ENCODE measurements around the gene PNPLA6. TPM values are rescaled to one million over a fixed set of nuclear protein-coding genes. Genes with fewer than 3 reads are reported as not detected.
A peak's percentile ranks its signal among the peaks of the same experiment; 100 is the strongest.

The PNPLA6 gene
- total and polyA plus RNA-seq, 11 donors = 35.6 to 105 (median 49.9) TPM

DNA sequence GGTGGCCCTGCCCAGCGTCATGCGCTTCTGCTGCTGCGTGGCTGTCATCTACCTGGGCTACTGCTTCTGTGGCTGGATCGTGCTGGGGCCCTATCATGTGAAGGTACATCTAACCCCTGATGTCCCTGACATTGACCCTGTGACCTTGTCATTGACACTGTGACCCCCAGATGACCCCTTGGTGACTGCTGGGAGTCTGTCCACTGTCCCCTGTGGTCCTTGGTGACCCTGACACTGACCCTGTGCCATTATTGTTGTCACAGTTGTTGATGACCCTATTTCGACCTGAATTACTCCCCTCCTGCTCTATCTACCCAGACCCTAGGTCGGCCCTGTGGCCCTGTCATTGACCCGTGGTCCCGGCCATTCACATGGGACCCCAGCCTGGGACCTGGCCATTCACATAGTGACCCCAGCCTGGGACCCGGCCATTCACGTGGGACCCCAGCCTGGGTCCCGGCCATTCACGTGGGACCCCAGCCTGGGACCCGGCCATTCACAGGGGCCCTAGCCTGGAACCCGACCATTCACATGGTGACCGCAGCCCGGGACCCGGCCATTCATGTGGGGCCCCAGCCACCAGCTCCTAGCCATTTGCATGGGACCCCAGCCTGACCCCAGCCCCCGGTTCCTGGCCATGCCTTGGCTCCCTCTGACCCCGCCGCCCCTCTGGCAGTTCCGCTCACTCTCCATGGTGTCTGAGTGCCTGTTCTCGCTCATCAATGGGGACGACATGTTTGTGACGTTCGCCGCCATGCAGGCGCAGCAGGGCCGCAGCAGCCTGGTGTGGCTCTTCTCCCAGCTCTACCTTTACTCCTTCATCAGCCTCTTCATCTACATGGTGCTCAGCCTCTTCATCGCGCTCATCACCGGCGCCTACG is 5.7 kb upstream of the PNPLA6 start:
- intact Hi-C loops (cut with DNase I) = loop anchor here in 8 of 10 donors (5.0 to 10.0 kb wide), 3 partner anchors 43 to 1845 kb away; partner anchors contain the start of genes HSD11B1L (in 1 of the 8), MICOS13 (in 1 of the 8) and PEX11G (in 1 of the 8)
- no peak overlapping the region for H3K27ac ChIP-seq
- H3K4me3 ChIP-seq = no peak overlapping the region
- H3K27me3 ChIP-seq = no peaks in the 10 kb centered on the region
- ATAC-seq (no peak), DNase-seq (no peak)
- H3K4me1 ChIP-seq = peaks cover 0 to 23% (median 4%) of the 10 kb centered on the region in 12 donors
- WGBS, 4 donors = 94 to 97% (median 96%) methylated on average over 29 to 33 of the region's 33 CpGs
- peaks cover 0 to 62% (median 38%) of the 10 kb centered on the region in 9 donors for H3K36me3 ChIP-seq
- TF ChIP-seq, protein P1, sequence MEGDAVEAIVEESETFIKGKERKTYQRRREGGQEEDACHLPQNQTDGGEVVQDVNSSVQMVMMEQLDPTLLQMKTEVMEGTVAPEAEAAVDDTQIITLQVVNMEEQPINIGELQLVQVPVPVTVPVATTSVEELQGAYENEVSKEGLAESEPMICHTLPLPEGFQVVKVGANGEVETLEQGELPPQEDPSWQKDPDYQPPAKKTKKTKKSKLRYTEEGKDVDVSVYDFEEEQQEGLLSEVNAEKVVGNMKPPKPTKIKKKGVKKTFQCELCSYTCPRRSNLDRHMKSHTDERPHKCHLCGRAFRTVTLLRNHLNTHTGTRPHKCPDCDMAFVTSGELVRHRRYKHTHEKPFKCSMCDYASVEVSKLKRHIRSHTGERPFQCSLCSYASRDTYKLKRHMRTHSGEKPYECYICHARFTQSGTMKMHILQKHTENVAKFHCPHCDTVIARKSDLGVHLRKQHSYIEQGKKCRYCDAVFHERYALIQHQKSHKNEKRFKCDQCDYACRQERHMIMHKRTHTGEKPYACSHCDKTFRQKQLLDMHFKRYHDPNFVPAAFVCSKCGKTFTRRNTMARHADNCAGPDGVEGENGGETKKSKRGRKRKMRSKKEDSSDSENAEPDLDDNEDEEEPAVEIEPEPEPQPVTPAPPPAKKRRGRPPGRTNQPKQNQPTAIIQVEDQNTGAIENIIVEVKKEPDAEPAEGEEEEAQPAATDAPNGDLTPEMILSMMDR (IDR thresholded peaks at IDR 0.05) = no peak
- no peak for TF ChIP-seq POLR2A (IDR thresholded peaks at IDR 0.05)
- no peaks in the 10 kb centered on the region for H3K9me3 ChIP-seq

DNA sequence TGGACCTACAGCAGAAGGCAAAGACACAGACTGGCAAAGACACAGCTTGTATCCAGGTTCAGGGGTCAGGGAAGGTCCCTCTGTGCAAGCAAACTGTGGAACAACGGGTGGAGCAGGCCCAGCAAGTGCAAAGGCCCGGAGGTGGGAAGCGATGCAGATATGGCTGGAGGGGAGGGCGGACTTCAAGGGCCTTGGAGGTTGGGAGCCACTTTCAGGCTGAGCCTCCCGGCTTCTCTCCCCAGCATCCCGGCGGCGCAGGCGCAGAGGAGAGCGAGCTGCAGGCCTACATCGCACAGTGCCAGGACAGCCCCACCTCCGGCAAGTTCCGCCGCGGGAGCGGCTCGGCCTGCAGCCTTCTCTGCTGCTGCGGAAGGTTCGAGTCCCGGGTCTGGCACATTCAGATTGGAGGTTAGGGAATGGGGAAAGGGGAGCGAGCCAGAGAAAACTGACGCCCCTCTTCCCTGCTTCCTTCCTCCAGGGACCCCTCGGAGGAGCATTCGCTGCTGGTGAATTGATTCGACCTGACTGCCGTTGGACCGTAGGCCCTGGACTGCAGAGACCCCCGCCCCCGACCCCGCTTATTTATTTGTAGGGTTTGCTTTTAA is 2.1 kb upstream of the PNPLA6 start:
- Histone ChIP-seq H3K27me3 (no peaks in the 10 kb centered on the region), H3K4me3 (peak overlapping the region; percentile 62 to 98 (median 86)), H3K27ac (peak overlapping the region; percentile 57 to 96 (median 93)), H3K4me1 (peaks cover 0 to 25% (median 10%) of the 10 kb centered on the region in 12 donors), H3K9me3 (no peaks in the 10 kb centered on the region), H3K36me3 (peaks cover 0 to 46% (median 33%) of the 10 kb centered on the region in 9 donors)
- peak; percentile 73 to 90 (median 82) for DNase-seq
- peak; percentile 17 to 47 (median 37) for ATAC-seq
- WGBS, 4 donors = 21 to 31% (median 28%) methylated on average over 23 to 30 of the region's 30 CpGs
- intact Hi-C loops (cut with DNase I) = loop anchor here in 7 of 10 donors (5.0 to 10.0 kb wide), 3 partner anchors 46 to 1849 kb away; partner anchors contain the start of genes HSD11B1L (in 1 of the 7), MICOS13 (in 1 of the 7) and PEX11G (in 1 of the 7)
- TF ChIP-seq, protein P1 (IDR thresholded peaks at IDR 0.05) = no peak
- TF ChIP-seq POLR2A (IDR thresholded peaks at IDR 0.05) = no peak

DNA sequence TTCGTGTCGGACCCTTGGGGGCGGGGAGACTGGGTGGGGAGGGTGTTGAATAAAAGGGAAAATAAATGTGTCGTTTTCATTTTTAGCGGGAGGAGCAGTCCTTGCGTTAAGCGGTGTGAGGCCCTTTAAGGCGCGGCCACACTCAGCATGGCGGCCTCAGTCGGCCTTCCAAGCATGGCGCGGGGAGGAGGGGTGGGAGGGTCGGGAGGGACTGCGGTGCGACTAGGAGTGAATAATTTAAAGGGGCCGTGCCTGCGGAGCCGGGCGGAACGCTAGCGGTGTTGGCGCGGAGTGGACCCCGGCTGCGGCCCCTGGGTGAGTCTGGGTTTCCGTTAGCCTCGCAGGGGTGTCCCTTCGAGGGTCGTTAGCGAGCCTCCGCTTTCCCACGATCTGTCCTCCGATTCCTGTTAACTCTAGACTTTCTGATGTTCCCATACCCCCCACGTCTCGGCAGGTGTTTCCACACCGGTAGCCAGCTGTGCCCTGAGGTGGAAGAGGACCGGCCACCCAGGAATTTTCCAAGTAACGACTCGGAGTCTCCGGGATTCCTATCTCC is 1.5 kb upstream of the PNPLA6 start:
- H3K9me3 ChIP-seq = no peaks in the 10 kb centered on the region
- intact Hi-C loops (cut with DNase I) = loop anchor here in 7 of 10 donors (1.0 to 10.0 kb wide), 6 partner anchors 12 to 1849 kb away; partner anchors contain the start of genes PEX11G (in 2 of the 7), HSD11B1L (in 1 of the 7), MCOLN1 (in 1 of the 7) and MICOS13 (in 1 of the 7)
- peak; percentile 8 to 55 for TF ChIP-seq POLR2A (IDR thresholded peaks at IDR 0.05)
- TF ChIP-seq, protein P1 (IDR thresholded peaks at IDR 0.05) = no peak
- peak overlapping the region; percentile 62 to 98 (median 86) for H3K4me3 ChIP-seq
- 0 to 1% (median 1%) methylated on average over 40 to 41 of the region's 41 CpGs for WGBS, 4 donors
- DNase-seq = peak; percentile 90 to 93 (median 90)
- peaks cover 0 to 46% (median 36%) of the 10 kb centered on the region in 9 donors for H3K36me3 ChIP-seq
- peaks cover 0 to 25% (median 10%) of the 10 kb centered on the region in 12 donors for H3K4me1 ChIP-seq
- H3K27ac ChIP-seq = peak overlapping the region; percentile 57 to 96 (median 93)
- peak; percentile 81 to 86 (median 82) for ATAC-seq
- H3K27me3 ChIP-seq = no peaks in the 10 kb centered on the region

All from heart left ventricle (tissue), 16 donors.